RCC 7860 (cell line): Measurements from ENCODE around the gene DUS1L.
A peak's percentile ranks its signal among the peaks of the same experiment; 100 is the strongest.

Experiments used
- DNase-seq: peaks from one replicate; pipeline ENCODE4 v3.0.0-alpha.2; 2015; ENCODE audit warnings: low spot score
- FAIRE-seq: peaks from 2 replicates; lab custom pipeline; 2012; peaks lifted over from hg19 to GRCh38; lab: Jason Lieb, UNC

The DUS1L gene

DNA sequence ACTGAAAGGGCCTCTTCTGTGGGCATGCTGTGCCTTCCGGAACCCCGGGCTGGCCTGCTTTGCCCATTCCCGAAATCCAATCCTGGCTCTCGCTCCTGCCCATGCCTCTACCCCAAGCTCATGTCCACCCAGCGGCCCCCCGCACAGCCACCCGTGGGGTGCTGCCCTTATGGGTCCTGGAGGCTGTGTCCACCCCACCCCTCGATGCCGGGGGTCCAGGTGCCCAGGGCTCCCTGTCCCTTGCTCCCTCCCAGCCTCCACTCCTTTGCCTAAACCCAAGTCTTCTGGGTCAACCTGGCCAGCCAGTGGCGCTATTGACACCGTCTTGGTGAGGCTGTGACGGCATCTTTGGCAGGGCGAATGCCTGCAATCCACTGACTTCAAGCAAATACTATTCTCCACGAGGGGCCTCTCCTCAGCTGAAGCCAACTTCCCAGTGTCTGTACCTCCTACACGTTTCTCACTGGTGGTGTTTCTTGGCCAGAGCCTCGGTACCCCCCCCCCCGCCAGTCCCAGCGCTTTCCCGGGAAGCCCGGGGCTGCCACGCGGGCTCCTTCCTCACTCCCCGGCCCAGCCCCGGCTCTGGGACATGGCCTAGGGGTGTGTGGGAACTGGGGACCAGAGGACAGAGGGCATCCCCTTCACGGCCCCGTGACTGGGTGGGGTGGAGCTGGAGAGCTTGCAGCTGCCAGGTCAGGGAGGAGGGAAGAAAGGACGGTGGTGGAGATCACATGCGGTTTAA is 12.2 kb upstream of the DUS1L start:
- DNase-seq (no peak), FAIRE-seq (no peak)

- FAIRE-seq (no peak), DNase-seq (no peak)
These were observed 11.4 kb upstream of the DUS1L start for GRCh38 chr17:82076785-82077591.

DNA sequence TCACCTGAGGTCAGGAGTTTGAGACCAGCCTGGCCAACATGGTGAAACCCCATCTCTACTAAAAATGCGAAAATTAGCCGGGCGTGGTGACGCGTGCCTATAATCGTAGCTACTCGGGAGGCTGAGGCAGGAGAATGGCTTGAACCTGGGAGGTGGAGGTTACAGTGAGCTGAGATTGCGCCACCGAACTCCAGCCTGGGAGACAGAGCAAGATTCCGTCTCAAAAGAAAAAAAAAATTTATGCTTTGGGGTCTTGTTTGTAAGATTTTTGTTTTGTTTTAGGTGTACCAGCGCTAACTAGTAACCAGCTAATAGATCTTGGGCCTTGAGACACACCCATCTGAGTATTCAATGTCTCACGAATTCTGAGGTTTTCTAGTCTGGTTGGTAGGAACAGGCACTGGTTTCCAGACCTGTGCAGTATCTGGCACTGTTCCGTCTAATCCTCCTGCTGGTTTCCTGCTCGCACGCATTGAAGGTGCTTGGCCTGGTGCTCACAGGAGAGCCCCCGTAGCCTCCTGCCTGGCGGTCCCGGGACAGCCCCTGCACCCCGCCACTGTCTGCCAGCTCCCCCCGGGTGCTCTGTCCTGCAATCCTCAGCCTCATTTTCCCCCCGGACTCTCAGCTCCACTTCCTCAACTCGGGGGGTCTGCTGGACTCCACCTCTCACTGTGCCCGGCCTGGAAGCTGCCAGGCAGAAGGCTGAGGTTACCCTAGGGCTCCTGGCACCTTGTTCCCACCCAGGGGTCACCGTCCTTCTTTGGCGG is 10.6 kb upstream of the DUS1L start:
- FAIRE-seq (no peak), DNase-seq (no peak)

DNA sequence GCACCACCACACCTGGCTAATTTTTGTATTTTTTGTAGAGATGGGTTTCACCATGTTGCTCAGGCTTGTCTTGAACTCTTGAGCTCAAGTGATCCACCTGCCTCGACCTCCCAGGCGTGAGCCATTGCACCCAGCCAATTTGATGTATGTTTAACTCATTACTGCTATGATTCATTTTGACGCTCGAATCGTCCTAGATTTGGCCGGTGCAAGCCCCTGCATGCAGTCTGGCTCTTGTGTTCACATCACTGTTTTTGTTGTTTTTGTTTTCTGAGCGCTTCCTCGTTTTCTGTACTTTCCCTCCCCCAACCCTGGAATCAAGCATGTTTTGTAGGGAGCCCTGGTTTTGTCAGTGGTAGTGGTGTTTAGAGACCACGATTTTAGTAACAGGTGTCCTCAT is 7.8 kb upstream of the DUS1L start:
- FAIRE-seq = no peak
- no peak for DNase-seq

DNA sequence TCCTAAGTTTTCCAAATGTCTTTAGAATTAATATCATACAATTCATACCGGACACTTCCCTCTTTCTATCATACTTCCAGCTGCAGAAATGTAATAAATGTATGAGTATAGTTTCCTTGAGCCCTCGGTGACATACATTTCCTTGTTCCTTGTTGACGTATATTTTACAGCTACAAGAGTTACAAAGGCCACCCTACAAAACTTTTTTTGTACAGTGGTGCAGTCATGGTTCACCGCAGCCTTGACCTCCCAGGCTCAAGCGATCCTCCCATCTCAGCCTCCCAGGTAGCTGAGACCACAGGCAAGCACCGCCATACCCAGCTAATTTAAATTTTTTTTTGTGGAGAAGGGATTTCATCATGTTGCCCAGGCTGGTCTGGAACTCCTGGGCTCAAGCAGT is 7.2 kb upstream of the DUS1L start:
- no peak for FAIRE-seq
- DNase-seq = no peak

DNA sequence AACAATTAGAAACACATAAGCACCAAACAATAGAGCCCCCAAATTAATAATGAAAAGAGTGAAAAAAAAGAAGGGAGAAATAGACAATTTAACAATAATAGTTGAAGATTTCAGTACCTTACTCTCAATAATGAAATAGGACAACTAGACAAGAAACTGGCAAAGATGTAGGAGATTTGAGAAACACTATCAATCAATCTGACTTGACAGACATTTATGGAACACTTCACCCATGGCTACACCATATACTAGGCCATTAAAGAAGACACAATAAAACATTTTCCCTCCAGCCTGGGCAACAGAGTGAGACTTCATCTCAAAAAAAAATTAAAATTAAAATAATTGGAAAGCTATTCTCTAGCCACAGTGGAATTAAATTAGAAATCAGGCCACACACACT is 5.0 kb upstream of the DUS1L start:
- DNase-seq (no peak), FAIRE-seq (no peak)

DNA sequence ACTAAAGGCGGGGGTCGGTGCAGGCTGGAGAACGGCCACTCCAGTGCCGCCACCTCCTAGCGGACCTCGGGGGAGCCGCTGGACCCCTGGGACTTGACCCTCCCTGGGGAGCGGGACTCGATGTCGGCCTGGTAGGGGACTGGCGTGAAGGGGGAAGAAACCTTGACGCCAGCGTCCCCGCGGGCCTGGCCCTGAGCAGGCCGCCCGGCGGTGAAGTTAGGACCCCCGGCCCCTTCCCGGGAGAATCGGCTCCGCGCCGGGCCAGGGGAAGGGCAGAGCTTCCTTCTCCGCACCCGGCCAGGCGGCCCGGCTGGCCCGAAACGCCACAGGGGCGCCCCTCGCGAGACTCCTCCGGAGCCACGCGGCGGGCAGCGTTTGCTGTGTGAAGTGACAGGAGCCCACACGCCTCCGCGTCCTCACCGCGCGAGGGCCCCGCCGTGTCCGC is 389 bp downstream of the DUS1L start:
- DNase-seq = no peak
- FAIRE-seq = no peak

GRCh38 chr17:82064433-82065192 is 991 bp downstream of the DUS1L start:
- no peak for FAIRE-seq
- DNase-seq = peak; percentile 6

- DNase-seq (no peak), FAIRE-seq (no peak)
These were observed 1.9 kb downstream of the DUS1L start for GRCh38 chr17:82063424-82064415.

DNA sequence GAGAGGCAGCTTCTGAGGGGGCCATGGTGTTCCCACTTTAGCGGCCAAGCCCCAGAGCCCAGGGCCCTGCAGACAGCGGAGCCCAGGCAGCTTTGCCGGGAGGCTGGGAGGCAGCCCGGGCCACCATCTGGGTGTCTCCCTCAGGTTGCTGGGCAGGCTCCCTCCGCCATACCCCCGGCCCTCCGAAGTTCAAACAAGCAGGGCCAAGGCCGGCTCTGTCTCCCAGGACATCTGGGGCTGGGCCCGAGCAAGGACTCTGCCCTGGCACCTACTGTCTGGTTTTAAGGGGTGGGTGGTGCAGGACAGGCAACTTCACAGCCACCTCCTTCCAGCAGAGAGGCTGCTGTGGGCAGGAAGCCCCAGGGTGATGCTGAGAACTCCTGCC is 2.6 kb downstream of the DUS1L start:
- FAIRE-seq (no peak), DNase-seq (no peak)

GRCh38 chr17:82062076-82062983 is 3.3 kb downstream of the DUS1L start:
- FAIRE-seq (no peak), DNase-seq (no peak)

DNA sequence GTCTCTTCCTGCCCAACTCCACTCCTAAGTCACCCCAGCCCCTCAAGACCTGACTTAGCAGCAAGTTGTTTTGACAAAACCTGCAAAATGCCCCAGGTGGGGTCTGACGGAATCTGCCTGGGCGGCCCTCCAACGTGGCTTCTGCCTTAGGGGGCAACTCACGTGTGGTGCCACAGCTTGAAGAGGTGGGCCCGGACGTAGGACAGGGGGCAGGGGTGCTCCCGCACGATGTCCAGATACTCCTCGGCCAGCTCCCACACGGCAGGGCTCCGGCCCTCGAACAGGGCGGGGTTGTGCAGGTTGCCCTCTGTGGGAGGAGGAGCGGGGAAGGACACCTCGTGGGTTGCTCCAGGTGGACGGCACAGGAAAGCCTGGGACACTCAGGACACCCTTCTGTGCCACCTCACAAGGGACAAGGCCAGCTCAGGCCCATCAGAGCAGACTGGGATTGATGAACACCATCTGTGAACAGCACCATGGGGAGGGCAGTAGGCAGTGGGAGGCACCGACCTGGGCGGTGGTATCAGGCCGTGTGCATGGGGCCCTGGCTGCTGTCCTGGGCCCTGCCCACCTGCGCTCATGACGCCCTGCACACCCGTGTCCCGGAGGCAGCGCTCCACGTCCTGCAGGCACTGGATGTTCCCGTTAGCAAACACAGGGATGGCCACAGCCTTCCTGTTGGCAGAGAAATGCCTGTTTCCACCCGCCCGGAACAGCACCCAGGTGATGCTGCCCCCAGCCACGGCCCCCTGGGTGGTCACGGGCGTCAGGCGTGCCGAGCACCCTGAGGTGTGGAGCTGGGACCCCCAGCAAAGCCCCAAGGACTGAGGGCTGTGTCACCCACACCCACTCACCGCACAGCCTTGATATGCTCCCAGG is 4.3 kb downstream of the DUS1L start:
- FAIRE-seq (no peak), DNase-seq (no peak)

- no peak for DNase-seq
- no peak for FAIRE-seq
These were observed 5.0 kb downstream of the DUS1L start for GRCh38 chr17:82060614-82061013.

GRCh38 chr17:82060001-82060380 is 5.6 kb downstream of the DUS1L start:
- FAIRE-seq = no peak
- no peak for DNase-seq

- FAIRE-seq = no peak
- DNase-seq = no peak
These were observed 6.2 kb downstream of the DUS1L start for GRCh38 chr17:82059272-82060000.

DNA sequence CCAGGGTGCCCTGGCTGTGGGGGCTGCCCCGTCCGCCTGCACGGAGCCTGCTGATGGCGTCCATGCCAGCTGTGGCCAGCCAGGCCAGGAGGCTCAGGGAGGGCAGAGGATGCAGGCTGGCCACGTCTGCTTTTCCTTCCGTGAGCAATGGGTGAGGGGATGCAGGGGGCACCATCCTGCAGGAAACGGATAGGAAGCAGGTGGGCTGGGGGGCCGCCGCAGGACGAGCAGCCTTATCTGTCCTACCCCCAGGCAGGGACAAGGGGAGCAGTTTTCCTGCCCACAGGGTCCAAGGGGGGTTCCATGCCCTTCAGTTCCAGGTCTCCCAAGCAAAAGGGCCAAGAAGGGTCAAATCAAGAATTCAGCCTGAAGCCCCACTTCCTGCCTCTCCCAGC is 6.8 kb downstream of the DUS1L start:
- no peak for FAIRE-seq

GRCh38 chr17:82058230-82058854 is 7.3 kb downstream of the DUS1L start:
- no peak for FAIRE-seq
- DNase-seq = no peak

More for the DNA sequence above, 6.8 kb downstream of the DUS1L start:
- DNase-seq = no peak
